ENCODE measurements around the gene RFWD3.

- TF ChIP-seq CTCF (IDR thresholded peaks at IDR 0.05) = no peak
- TF ChIP-seq POLR2A (IDR thresholded peaks at IDR 0.05) = no peak
Observed at GRCh38 chr16:74659041-74659440, 7.6 kb downstream of the RFWD3 start.

Data from thyroid gland (tissue), 4 donors.